22Rv1 (cell line): Measurements from ENCODE around the gene C21orf58.

Experiments used
- H3K27ac ChIP-seq: fragments of 450-650 bp; 2 replicates; pipeline ENCODE4 v1.5.1; 2017
- CTCF ChIP-seq: fragments of 450-650 bp; IDR thresholded peaks from 2 replicates; pipeline ENCODE4 v1.5.1; 2017; ENCODE audit warnings: mild to moderate bottlenecking
- ZFX ChIP-seq: fragments of 450-650 bp; IDR thresholded peaks from 2 replicates; pipeline ENCODE4 v1.6.1; 2017; ENCODE audit warnings: antibody characterized with exemption, borderline replicate concordance

The C21orf58 gene

GRCh38 chr21:46301759-46302158, 21.9 kb downstream of the C21orf58 start:
- TF ChIP-seq ZFX (no peak), CTCF (no peak)
- no peak overlapping the region for H3K27ac ChIP-seq

GRCh38 chr21:46299167-46299566, 24.5 kb downstream of the C21orf58 start:
- H3K27ac ChIP-seq: no peak overlapping the region
- no peak for TF ChIP-seq CTCF
- no peak for TF ChIP-seq ZFX

- peak overlapping the region; percentile 89 for H3K27ac ChIP-seq
Measured at GRCh38 chr21:46297338-46298271, 26.1 kb downstream of the C21orf58 start.

GRCh38 chr21:46295996-46296752, 27.5 kb downstream of the C21orf58 start:
- H3K27ac ChIP-seq: peak overlapping the region; percentile 89
- TF ChIP-seq CTCF (no peak), ZFX (no peak)

More at GRCh38 chr21:46297338-46298271, 26.1 kb downstream of the C21orf58 start:
- TF ChIP-seq ZFX: no peak
- TF ChIP-seq CTCF: no peak

- H3K27ac ChIP-seq: peak overlapping the region; percentile 89
- TF ChIP-seq CTCF: no peak
- no peak for TF ChIP-seq ZFX
Measured at GRCh38 chr21:46295177-46295770, 28.4 kb downstream of the C21orf58 start.

- peak overlapping the region; percentile 89 for H3K27ac ChIP-seq
- TF ChIP-seq CTCF (no peak), ZFX (no peak)
Measured at GRCh38 chr21:46294647-46295176, 29.0 kb downstream of the C21orf58 start.
